Measurements from ENCODE around the gene ZNF445.

Gene ZNF445

GRCh38 chr3:44477312-44478030, at the start of gene ZNF445:
ZNF445 (minus strand) TSS chr3:44477670; CDS start chr3:44455549, 22,121 bp downstream.
- H3K27ac ChIP-seq, result peak within 1 kb of the TSS; percentile 81
- TF ChIP-seq CTCF (conservative IDR thresholded peaks at IDR 0.05), result no peak

- TF ChIP-seq CTCF (conservative IDR thresholded peaks at IDR 0.05), result no peak
- H3K27ac ChIP-seq, result no peak overlapping the region
These were observed 47.6 kb upstream of the ZNF445 start for GRCh38 chr3:44525060-44525459.

- no peak overlapping the region for H3K27ac ChIP-seq
- no peak for TF ChIP-seq CTCF (conservative IDR thresholded peaks at IDR 0.05)
These were observed 45.0 kb upstream of the ZNF445 start for GRCh38 chr3:44522494-44522933.

GRCh38 chr3:44521721-44522120, 44.3 kb upstream of the ZNF445 start:
- TF ChIP-seq CTCF (conservative IDR thresholded peaks at IDR 0.05), result no peak
- no peak overlapping the region for H3K27ac ChIP-seq

- no peak for TF ChIP-seq CTCF (conservative IDR thresholded peaks at IDR 0.05)
These were observed 41.3 kb upstream of the ZNF445 start for GRCh38 chr3:44518782-44519156.

GRCh38 chr3:44516230-44516629, 38.8 kb upstream of the ZNF445 start:
- H3K27ac ChIP-seq, result no peak overlapping the region
- TF ChIP-seq CTCF (conservative IDR thresholded peaks at IDR 0.05), result no peak

More at GRCh38 chr3:44518782-44519156, 41.3 kb upstream of the ZNF445 start:
- no peak overlapping the region for H3K27ac ChIP-seq

GRCh38 chr3:44513513-44513912, 36.0 kb upstream of the ZNF445 start:
- TF ChIP-seq CTCF (conservative IDR thresholded peaks at IDR 0.05), result no peak
- H3K27ac ChIP-seq, result no peak overlapping the region

All from VCaP (cell line).